Brain pericyte (primary cell): ENCODE results near the gene PTAFR.

Source experiments
- DNase-seq: peaks from one replicate; pipeline ENCODE4 v3.0.0-alpha.2; 2012; ENCODE audit warnings: low read depth, low spot score

The PTAFR gene, protein sequence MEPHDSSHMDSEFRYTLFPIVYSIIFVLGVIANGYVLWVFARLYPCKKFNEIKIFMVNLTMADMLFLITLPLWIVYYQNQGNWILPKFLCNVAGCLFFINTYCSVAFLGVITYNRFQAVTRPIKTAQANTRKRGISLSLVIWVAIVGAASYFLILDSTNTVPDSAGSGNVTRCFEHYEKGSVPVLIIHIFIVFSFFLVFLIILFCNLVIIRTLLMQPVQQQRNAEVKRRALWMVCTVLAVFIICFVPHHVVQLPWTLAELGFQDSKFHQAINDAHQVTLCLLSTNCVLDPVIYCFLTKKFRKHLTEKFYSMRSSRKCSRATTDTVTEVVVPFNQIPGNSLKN

DNA sequence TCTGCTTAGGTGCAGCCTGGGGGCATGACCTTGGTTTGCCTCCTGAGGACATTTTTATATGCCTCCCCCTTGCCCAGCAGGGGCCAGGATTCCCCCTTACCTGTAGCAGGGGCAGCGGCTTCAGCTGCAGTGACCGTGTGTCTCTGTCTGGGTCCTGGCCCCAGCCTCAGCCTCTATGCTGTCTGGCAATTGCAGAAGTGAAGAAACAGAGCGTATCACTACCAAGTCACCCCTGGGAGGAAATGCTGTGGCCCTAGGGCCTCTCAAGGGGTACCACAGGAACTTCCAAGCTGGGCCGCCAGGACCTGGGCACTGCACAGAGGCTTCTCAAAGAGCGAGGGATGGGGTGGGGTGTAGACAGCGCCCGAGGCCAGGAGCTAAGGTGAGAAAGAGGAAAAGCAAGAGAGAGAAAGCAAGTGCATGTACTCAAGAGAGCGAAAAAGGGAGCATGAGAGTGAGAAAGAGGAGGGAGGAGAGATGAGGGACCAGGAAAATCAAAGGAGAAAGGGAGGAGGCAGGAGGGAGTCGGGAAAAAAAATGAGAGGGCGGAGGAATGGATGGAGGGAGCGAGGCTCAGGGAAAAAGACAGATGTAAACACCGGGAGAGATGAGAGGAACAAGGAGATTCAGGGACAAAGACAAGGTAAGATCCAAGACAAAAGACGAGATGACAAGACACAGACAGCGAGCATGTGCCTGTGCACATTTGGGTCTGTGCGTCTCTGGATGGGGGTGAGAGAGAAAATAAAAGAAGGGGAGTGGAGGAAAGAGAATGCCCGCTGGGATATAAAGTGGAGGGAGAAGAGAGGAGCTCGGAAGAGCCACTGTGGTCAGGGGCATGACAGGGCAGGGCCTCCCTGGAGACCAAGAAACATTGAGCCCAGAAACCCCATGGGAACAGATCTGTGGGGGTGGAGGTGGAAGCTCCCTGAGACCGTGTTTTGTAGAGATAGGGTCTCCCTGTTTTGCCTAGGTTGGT is at the start of gene PTAFR:
PTAFR (minus strand) TSS at position 199 of the 979 bp plus-strand sequence. CDS start 25,669 bp downstream, outside the sequence.
- no peak for DNase-seq

DNA sequence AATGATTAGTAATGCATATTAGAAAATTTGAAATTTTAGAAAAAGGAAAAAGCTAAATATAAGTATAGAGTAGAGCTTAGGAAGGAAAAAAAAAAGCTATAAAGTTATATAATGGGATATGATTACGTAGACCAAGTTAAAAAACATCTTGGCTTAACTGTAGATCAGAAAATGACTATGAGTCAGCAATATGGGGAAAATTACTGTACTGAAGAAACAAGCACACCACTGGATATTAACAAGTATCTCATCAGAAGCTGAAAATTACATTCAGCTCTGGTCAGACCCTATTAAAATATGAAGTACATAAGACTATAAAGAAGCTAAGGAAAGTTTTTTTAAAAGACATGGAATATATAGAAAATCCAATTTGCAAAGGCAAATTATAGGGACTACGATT is 36.8 kb upstream of the PTAFR start:
- no peak for DNase-seq

DNA sequence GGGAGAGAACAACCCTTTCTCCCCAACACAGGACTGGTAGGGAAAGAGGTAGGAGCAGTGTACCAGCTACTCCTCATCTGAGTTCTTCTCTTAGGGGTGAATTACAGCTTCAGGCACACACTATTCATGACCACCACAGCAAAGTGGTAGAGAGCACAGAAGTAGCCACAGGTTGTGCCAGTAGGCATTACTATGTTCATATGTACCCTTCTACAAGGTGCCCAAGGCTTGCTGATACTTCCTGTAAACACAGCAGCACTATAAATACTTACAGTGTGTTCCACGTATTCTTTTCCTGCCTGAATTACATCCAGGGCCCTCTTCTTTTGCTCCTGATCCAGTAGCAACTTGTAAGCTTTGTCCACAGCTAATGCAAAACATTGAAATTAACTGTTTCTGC is 33.2 kb upstream of the PTAFR start:
- no peak for DNase-seq

DNA sequence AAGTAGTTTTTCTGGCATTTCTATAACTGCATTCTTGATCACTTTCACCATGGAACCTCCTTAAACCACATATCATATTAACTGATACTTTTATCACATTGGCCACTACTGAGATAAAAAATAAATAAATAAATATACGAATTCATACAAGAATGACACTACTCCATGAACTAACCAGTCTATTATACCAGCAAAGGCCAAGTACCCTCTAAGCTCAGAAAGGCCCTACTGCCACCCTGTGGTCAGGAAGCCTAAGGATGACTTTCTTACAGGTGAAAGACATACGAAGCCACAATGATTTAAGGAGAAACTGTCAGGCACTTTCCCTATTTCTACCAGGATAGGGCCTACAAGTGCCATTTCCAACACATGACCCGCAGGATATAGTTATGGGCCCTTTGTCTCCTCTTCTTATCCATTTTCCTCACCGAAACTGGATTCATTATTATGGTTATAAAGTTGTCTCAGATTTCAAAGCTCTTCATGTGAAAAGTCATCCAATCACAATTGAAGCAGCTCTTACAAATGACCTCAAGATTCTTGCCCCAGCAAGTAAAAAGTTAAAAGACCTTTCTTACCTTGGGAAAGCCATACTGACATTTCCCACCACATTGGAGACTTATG is 32.4 kb upstream of the PTAFR start:
- no peak for DNase-seq

DNA sequence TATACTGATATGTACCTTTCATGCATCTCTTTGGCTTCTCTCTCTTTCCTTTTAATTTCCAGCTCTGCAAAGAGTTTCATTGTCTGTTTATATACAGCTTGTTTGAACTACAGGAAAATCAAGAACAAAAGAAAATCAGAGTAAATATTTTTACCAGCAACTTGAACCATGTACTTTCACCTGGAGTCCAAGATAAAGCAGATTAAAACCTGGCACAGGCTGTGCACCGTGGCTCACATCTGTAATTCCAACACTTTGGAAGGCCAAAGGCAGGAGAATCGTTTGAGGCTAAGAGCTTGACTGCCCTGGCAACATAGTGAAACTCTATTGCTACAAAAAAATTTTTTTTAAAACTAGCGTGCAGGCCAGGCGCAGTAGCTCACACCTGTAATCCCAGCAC is 28.8 kb upstream of the PTAFR start:
- no peak for DNase-seq

DNA sequence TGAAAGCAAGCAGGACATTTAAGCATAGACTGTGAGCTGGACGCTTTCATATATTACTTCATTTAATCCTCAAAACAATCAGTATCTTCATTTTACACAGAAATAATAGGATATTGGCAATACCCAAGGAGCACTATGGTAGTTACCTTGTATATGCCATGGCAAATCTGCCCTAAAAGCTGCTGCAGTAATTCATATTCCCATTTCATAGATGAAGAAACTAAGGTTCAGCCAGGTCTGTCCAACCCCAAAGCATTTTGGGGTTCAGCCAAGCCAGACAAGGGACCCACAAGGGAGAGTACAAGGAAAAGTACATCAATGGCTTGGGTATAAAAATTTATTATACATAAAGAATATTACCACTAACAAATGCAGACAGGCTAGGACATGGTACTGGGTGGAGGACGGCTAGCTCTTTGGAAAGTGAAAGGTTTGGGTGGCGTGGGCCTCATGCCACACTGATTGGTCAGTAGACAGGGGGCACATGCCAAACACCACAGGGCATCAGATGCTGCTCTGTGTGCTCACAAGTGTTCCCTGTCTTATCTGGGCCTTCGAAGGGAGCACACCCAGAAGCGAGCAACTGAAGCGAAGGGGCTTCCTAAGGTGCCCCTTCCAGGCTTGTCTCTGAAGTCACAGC is 23.9 kb upstream of the PTAFR start:
- DNase-seq = no peak

DNA sequence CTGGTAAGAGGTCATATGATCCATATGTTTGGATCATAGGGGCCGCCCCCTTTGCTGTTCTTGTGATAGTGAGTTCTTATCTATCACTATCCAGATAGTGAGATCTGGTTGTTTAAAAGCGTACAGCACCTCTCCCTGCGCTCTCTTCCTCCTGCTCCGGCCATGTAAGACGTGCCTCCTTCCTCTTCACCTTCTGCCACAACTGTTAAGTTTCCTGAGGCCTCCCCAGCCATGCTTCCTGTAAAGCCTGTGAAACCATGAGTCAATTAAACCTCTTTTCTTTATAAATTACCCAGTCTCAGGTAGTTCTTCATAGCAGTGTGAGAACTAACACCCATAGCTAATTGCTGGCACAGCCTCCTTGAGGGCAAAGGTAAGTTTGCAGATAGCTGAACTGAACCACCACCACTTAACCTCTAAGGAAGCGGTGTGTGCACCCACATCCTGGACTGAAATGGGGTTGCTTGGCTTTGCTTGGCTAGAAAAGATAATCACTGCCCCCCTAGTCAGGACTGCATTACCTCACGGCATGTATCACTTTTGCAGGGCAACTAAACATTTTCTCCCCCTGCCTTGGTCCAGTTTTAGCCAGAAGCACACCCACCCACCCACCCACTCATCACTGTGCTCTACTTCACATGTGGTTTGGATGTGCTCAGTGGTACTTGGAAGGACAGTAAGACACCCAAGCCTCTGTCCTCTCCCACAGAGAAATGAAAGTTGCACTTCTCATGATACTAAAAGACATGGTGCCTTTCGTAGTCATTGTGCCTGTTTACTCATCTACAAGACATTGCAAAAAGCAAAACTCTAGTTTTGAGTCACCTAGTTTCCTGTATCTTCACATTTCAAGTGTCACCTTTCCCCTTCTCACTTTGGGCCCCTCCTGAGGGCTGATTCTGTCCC is 23.1 kb upstream of the PTAFR start:
- DNase-seq = no peak

DNA sequence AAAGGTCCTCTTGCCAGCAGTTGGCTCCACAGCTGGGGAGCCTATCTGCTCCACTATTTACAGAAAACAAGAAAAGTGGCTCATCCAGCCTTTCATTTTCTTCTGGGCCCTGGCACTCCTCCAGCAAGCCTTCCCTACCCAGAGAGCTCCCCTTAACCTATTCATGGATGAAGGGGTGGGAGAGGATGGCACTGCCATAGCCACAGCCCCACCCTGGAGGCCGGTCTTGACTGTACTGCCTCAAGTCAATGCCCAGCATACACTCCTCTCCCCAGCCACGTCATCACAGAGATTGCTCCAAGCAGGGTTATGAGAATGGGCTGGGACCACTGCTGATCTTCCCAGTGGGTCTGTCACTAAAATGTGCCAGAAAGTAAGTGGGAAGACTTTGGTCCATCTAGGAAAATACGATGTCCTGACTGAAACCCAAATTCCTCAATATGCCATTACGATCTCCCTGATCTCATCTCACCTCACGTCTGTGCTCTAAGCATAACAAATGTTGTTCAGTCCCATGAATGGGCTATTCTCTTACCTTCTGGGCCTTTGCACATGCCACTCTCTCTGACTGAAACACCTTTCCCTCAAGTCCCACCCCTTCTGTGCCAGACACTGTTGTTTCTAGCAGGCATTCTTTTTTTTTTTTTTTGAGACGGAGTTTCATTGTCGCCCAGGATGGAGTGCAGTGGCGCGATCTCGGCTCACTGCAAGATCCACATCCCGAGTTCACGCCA is 21.4 kb upstream of the PTAFR start:
- no peak for DNase-seq

DNA sequence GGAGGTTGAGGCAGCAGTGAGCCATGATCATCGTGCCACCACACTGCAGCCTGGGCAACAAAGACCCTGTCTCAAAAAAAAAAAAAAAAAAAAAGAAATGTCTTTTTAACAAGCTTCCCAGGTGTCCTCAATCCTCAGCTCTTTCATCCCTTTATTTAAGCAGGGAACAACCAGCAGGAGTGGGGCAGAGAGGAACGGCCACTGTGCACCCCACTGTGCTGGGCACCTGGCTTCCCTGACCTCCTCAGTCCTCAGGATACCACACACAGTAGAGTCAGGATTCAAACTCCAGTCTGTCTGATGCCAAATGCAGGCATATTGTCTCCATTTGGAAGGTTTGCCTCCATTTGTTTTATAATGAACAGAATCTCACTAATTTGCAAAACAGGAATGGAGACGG is 19.8 kb upstream of the PTAFR start:
- DNase-seq = no peak

DNA sequence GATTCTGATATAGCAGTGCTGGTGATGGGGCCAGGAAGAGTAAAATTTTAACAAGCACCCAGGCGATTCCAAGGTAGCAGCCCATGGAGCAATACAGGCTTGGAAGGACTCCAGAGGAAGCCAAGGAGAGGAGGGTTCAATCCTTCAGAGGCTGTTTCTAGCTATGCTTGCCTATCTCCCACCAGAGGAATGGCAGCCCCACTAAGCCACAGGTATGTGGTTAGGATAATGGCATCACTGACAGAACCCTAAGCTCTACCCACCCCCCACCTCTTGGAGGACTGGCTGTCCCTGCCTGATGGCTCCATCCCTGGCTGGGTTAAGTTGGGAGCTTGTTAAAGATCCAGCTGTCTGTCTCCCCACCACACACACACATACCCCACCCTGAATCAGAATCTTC is 19.3 kb upstream of the PTAFR start:
- DNase-seq = no peak

DNA sequence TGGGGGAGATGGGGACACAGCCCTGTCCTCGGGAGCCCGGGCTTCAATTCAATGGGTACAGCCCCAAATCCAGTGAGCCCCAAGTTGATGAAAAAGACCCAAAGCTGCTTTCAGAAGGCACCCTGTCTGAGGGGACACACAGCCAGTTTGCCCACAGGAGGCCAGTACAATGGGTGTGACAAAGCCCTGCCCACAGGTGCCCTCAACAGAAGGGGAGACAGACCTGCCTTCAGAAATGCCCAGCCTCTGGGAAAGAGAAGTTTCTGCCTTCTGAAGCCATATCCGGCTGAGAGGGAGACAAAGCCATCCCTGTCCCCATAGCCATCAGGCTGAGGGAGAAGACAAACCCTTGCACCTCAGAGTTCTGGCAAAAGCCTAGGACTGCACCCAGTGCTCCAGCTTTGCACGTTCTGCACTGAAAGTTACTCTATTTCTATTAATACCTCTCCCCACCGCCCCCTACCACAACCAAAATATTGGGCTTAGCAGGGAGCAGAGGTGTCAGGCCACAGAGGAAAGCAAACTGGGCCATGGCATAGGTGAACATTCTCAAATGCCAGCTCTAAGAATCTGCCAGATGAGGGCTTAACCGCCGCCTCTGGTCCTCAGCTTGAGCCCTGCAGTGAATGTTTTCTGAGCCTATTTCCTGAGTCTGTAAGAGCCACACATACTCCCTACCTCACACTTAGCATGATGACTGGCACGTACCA is 18.0 kb upstream of the PTAFR start:
- no peak for DNase-seq

DNA sequence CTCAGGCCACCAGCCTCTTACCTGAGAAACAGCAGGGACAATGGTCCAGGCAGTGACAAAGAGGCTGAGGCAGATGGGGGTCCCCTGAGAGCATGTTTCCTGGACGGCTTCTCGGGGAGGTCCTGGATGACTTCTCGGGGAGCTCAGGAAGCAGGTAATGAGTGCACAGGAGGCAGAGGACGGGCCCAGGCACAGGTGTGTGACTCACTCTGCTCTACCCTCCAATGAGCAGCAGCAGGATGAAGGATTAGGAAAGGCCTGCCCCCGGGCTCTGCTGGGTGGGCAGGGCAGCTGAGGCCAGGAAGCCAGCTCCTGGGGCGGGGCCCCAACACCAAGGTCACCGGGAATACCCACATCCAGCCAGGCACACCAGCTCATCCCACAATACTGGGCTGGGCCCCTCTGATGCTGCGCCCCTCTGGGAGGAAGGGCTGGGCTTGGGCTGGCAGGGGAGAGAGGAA is 17.2 kb upstream of the PTAFR start:
- no peak for DNase-seq

DNA sequence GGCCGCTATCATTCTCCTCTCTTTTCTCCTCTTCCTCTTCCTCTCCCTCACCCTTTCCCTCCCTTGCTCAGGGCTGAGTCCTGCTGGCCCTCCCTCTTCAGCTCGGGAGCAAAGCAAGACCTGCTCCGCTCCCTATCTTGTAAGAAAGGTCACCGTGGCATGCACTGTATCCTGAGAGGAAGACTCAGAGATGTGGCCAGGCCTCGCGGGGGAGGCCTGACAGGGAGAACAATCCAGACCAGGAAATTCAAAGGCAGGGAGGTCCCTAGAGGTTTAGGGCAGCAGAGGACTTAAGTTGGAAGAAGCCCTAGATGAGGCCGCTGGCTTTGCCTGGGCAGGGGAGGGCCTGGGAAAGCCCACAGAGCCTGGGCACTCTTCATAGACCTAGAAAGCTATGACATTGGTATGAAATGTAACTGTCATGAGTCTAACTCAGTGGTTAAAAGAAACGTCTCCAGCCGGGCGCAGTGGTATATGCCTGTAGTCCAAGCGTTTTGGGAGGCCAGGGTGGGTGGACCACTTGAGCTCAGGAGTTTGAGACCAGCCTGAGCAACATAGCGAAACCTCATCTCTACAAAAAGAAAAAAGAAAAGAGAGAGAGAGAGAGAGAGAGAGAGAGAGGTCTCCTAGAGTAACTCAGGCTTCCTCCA is 14.6 kb upstream of the PTAFR start:
- DNase-seq = no peak

DNA sequence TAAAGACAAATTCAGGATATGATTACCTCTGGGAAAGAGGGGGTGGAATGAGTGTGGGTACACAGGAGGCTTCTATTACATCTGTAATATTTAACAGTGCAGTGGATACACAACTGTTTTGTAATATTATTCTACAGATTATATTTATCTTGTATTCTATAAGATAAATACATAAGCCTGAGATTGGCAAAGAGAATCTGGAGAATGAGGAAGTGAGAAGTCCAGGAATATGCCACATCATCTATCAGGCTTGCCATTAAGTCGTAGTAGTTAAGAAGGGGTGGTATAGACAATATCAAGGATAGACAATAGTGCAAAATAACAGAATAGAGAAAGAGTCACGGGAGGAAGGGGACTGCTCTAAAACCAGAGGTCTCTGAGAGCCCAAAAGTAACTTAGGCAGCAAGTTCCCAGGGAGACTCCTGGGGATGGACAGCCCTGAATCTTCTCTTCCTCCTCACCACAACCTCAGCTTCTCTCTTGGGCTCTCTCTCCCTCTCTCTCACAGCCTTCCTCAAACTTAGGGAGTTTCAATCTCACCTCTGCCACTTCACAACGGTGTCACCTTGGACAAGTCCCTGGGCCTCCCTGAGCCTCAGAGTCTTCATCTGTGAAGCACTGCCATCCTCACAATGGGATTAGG is 14.0 kb upstream of the PTAFR start:
- no peak for DNase-seq

DNA sequence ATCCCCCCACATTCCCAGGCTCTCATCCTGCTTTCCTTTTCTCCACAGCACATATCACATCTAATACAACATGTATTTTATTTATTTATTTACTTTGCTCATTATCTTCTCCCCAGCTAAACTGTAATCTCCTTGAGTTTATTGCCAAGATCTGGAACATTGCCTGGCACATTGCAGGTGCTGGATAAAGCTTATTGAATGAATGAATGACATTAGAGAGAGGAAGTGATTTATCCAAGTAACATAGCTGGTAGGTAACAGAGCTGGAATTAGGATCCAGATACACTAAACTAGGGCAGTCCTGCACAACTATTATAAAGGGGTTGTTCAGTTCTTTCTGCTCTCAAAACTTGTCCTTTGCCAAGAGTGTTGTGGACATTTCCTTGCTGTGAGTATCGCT is 8.6 kb upstream of the PTAFR start:
- DNase-seq = no peak

DNA sequence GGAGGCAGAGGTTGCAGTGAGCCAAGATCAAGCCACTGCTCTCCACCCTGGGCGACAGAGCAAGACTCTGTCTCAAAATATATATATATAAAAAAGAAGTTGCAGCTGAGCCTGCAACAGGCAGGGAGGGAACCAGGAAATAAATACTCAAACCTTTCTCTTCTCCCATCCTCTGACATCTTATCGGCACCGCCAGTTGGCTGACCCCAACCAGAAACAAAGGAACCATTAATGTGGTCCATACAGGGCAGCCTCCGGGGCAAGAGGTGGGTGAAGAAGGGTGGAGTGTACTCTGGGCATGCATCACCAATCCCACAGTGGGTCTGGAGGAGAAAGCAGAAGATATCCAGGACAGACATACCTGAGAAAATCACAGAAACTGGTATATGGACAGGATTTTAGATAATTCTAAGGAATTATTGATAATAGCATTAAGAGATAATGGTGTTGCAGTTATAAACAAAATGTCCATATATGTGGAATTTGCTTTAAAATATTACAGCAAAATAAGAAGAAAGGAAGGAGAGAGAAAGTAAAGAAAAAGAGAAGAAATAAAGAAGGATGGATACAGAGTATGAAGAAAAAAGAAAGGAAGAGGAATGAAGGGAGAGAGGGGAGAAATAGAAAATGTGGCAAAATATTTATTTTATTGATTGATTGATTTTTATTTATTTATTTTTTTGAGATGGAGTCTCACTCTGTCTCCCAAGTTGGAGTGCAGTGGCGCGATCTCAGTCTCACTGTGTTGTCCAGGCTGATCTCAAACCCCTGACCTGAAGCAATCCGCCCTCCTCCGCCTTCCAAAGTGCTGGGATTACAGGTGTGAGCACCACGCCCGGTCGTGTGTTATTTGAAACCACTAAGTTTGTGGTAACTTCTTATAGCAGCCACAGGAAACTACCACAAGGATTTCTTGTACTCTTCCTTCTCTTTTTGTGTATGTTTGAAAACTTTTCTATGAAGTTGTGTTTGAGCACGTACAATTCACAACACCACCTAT is 4.1 kb upstream of the PTAFR start:
- DNase-seq = no peak
